GM12878 (cell line): ENCODE results near the gene RRP36. TPM values are rescaled to one million over a fixed set of nuclear protein-coding genes. Genes with fewer than 3 reads are reported as not detected.
A peak's percentile ranks its signal among the peaks of the same experiment; 100 is the strongest.

Experiments
- ATAC-seq: fragments of 200-7000 bp; cut with Tn5 transposase; 3 replicates; pipeline ENCODE4 v1.9.1; 2020; ENCODE audit warnings: mild to moderate bottlenecking, moderate library complexity
- BruUV-seq: library from RNA; stranded (reverse); fragments of 400-500 nt; replicated peaks from 2 replicates; lab custom pipeline; 2021; lab: Mats Ljungman, UMichigan
- CTCF ChIA-PET: fragments of 300-600 bp; sonication (Branson Sonifier 250); formaldehyde crosslinking; extraction: SDS; loops from one replicate; lab custom pipeline; 2021; ENCODE audit warnings: inconsistent platforms; lab: Yijun Ruan, JAX
- POLR2A ChIA-PET: fragments of 350-600 bp; formaldehyde crosslinking; extraction: SDS; loops from one replicate; lab custom pipeline; 2021; ENCODE audit warnings: inconsistent platforms; lab: Charles Lee
- RAD21 ChIA-PET: fragments of 300-600 bp; sonication (Branson Sonifier 250); formaldehyde crosslinking; loops from one replicate; lab custom pipeline; 2023; ENCODE audit warnings: antibody characterized with exemption; ENCODE audit not compliant: unreplicated experiment; lab: Charles Lee
- SMC1A ChIA-PET: fragments of 300-600 bp; sonication (Branson Sonifier 250); formaldehyde crosslinking; loops from one replicate; lab custom pipeline; 2023; ENCODE audit not compliant: unreplicated experiment, uncharacterized antibody; lab: Charles Lee
- DNase-seq: peaks from one replicate; pipeline ENCODE4 v3.0.0-alpha.2; 2011; ENCODE audit warnings: low read depth, low spot score
- FAIRE-seq: peaks from 3 replicates; lab custom pipeline; 2011; peaks lifted over from hg19 to GRCh38; lab: Jason Lieb, UNC
- H2AFZ ChIP-seq: 2 replicates; pipeline ENCODE4 v1.6.0; 2011; ENCODE audit warnings: low read depth, low read length, control low read depth; ENCODE audit not compliant: control insufficient read depth
- H3K27ac ChIP-seq: 2 replicates; pipeline ENCODE4 v1.5.1; 2011; ENCODE audit warnings: control low read depth; ENCODE audit not compliant: control insufficient read depth, insufficient read depth
- H3K27me3 ChIP-seq, 2 experiments: replicated peaks in 1 of 2; 2 replicates each; pipeline versions ENCODE4 v1.6.0 to v1.6.1; 2011; ENCODE audit warnings: low read length in 1 of 2; ENCODE audit not compliant: control insufficient read depth in 2 of 2, insufficient read depth in 2 of 2
- H3K36me3 ChIP-seq, 2 experiments: 2 replicates each; pipeline ENCODE4 v1.5.1; 2011; ENCODE audit warnings: low read length in 1 of 2; ENCODE audit not compliant: control insufficient read depth in 2 of 2, insufficient read depth in 2 of 2
- H3K4me1 ChIP-seq: 2 replicates; pipeline ENCODE4 v1.6.1; 2011; ENCODE audit warnings: mild to moderate bottlenecking, low read length, moderate library complexity, mixed read lengths; ENCODE audit not compliant: control insufficient read depth, insufficient read depth
- H3K4me2 ChIP-seq: 2 replicates; pipeline ENCODE4 v1.6.0; 2011; ENCODE audit warnings: control low read depth; ENCODE audit not compliant: control insufficient read depth, insufficient read depth
- H3K4me3 ChIP-seq: fragments of 200-600 bp; sonication (generic); 2 replicates; pipeline ENCODE4 v1.5.1; 2016
- H3K79me2 ChIP-seq: 2 replicates; pipeline ENCODE4 v1.6.0; 2011; ENCODE audit warnings: low read length; ENCODE audit not compliant: control insufficient read depth, insufficient read depth
- H3K9ac ChIP-seq: 2 replicates; pipeline ENCODE4 v1.8.0; 2011; ENCODE audit warnings: low read length, control low read depth, mixed read lengths; ENCODE audit not compliant: control insufficient read depth, insufficient read depth
- H3K9me3 ChIP-seq: replicated peaks from 3 replicates; pipeline ENCODE4 v1.5.1; 2011; ENCODE audit warnings: mild to moderate bottlenecking, low read length; ENCODE audit not compliant: control insufficient read depth, insufficient read depth
- H4K20me1 ChIP-seq: 2 replicates; pipeline ENCODE4 v1.6.0; 2011; ENCODE audit not compliant: control insufficient read depth, insufficient read depth
- DPF2 ChIP-seq: fragments of 450-650 bp; IDR thresholded peaks from 2 replicates; pipeline ENCODE4 v1.6.1; 2017; ENCODE audit warnings: mild to moderate bottlenecking
- E2F8 ChIP-seq: fragments of 450-650 bp; IDR thresholded peaks from 2 replicates; pipeline ENCODE4 v1.6.1; 2018; ENCODE audit warnings: mild to moderate bottlenecking, low read depth, moderate library complexity; ENCODE audit not compliant: partially characterized antibody
- FOXK2 ChIP-seq: fragments of 450-650 bp; IDR thresholded peaks from 2 replicates; pipeline ENCODE4 v1.6.1; 2017; ENCODE audit warnings: mild to moderate bottlenecking, moderate library complexity
- HCFC1 ChIP-seq: fragments of 150-350 bp; IDR thresholded peaks from 2 replicates; pipeline ENCODE4 v1.6.1; 2014; ENCODE audit warnings: low read length
- LARP7 ChIP-seq: fragments of 450-650 bp; IDR thresholded peaks from 2 replicates; pipeline ENCODE4 v1.6.1; 2017; ENCODE audit warnings: mild to moderate bottlenecking
- NFYA ChIP-seq: IDR thresholded peaks from 2 replicates; pipeline ENCODE4 v1.6.1; 2011; ENCODE audit warnings: low read depth, mild to moderate bottlenecking, low read length, improper control_type of control experiment, borderline replicate concordance
- NR2C2 ChIP-seq: IDR thresholded peaks from 2 replicates; pipeline ENCODE4 v1.6.1; 2011; ENCODE audit warnings: borderline replicate concordance, low read depth; ENCODE audit not compliant: control insufficient read depth, insufficient read length
- SIN3A ChIP-seq: IDR thresholded peaks from 2 replicates; pipeline ENCODE4 v1.6.1; 2012; ENCODE audit warnings: low read depth, low read length, improper control_type of control experiment
- YBX1 ChIP-seq: fragments of 450-650 bp; IDR thresholded peaks from 2 replicates; pipeline ENCODE4 v1.6.1; 2016; ENCODE audit warnings: antibody characterized with exemption
- WGBS: methylation state at CpG from one replicate; pipeline ENCODE4 v1.1.6; 2016; ENCODE audit warnings: low lambda C conversion rate; ENCODE audit not compliant: insufficient replicate concordance, insufficient coverage; ENCODE audit errors: missing lambda C conversion rate; 5-methylcytosine and 5-hydroxymethylcytosine counted together
- in situ Hi-C: fragments of 300-500 bp; cut with MboI; formaldehyde crosslinking; loops from 9 replicates; pipeline ENCODE4 v1.14.3; 2018; ENCODE audit warnings: mixed read lengths
- intact Hi-C: fragments of 100-400 bp; cut with micrococcal nuclease; formaldehyde crosslinking; loops from one replicate; pipeline ENCODE4 v1.14.2; 2022; ENCODE audit not compliant: unreplicated experiment
- polyA plus RNA-seq, 11 experiments: library from polyadenylated mRNA; depleted of rRNA in 4 of 11; unstranded in 6 of 11; stranded (reverse) in 5 of 11; fragments of >200 nt; fragmentation: Nextera tagmentation in 4 of 11; fragmentation: Illumina TruSeq in 1 of 11; extraction: Ambion mirVana in 4 of 11; extraction: Trizol in 1 of 11; gene quantifications; 1 replicate in 1 of 11; 2 replicates in 10 of 11; pipeline versions ENCODE4 v1.2.1 to v1.2.3, GENCODE V29; 2011 to 2016; ENCODE audit warnings: inconsistent platforms in 2 of 11, missing spikeins in 2 of 11, low read depth in 1 of 11
- total RNA-seq, 4 experiments: library from RNA; depleted of rRNA in 3 of 4; stranded (reverse); fragments of >200 nt in 3 of 4; fragmentation: Illumina TruSeq in 1 of 4; extraction: Trizol in 1 of 4; gene quantifications; 2 replicates each; pipeline versions ENCODE4 v1.2.1 to v1.2.3, GENCODE V29; 2013 to 2021

The RRP36 gene
- total and polyA plus RNA-seq, 10 of the 15 experiments (the other 5 are each of a cell fraction or from before 2014, with no cell fraction given): 17.6 to 101 (median 69.7) TPM

- Histone ChIP-seq H3K4me1 (peaks cover 3% of the 10 kb centered on the region; the same call in 1 of the 2 replicates), H4K20me1 (no peaks in the 10 kb centered on the region), H3K27ac (peak overlapping the region; percentile 87), H3K27me3 (no peaks in the 10 kb centered on the region), H3K79me2 (peaks cover 15% of the 10 kb centered on the region), H2AFZ (peak overlapping the region; percentile 100), H3K4me3 (peak overlapping the region; percentile 79), H3K36me3 (no peaks in the 10 kb centered on the region; a peak in 2 of 4 replicates), H3K9ac (peak overlapping the region; percentile 83), H3K4me2 (peak overlapping the region; percentile 97), H3K9me3 (no peaks in the 10 kb centered on the region)
- CTCF ChIA-PET: interaction anchor here (1.4 kb wide), 1 partner anchor 84 kb away, joined by 4 read pairs; no protein-coding TSS in a partner anchor
- ATAC-seq (no peak), DNase-seq (no peak), FAIRE-seq (no peak)
- 10% methylated on average over 13 of the region's 15 CpGs for WGBS
- SMC1A ChIA-PET: interaction anchor here (1.4 to 1.6 kb wide), 2 partner anchors 86 to 147 kb away, joined by 3 to 6 read pairs; no protein-coding TSS in a partner anchor
- RAD21 ChIA-PET: interaction anchor here (0.8 to 3.0 kb wide), 5 partner anchors 9 to 84 kb away, joined by 3 to 16 read pairs (median 5); partner anchors contain the start of genes KLHDC3 and MEA1
- intact Hi-C loops (no loop called here), in situ Hi-C loops (no loop called here)
- TF ChIP-seq SIN3A (no peak), HCFC1 (no peak), NFYA (no peak), YBX1 (no peak), LARP7 (0 out of 2 replicates have a peak, but pooled peaks have one; percentile 18), FOXK2 (no peak), DPF2 (0 out of 2 replicates have a peak, but pooled peaks have one; percentile 4), NR2C2 (no peak), E2F8 (no peak)
- BruUV-seq: TSS peak; percentile 72
- POLR2A ChIA-PET: interaction anchor here (0.5 to 2.5 kb wide), 8 partner anchors 37 to 314 kb away, joined by 3 to 19 read pairs (median 7); partner anchors contain the start of genes CUL9, KLHDC3, MEA1 and PEX6
These were observed 38.8 kb downstream of the RRP36 start for GRCh38 chr6:43060034-43060754.
